ENCODE measurements around the gene ZFAND3.

The ZFAND3 gene

DNA sequence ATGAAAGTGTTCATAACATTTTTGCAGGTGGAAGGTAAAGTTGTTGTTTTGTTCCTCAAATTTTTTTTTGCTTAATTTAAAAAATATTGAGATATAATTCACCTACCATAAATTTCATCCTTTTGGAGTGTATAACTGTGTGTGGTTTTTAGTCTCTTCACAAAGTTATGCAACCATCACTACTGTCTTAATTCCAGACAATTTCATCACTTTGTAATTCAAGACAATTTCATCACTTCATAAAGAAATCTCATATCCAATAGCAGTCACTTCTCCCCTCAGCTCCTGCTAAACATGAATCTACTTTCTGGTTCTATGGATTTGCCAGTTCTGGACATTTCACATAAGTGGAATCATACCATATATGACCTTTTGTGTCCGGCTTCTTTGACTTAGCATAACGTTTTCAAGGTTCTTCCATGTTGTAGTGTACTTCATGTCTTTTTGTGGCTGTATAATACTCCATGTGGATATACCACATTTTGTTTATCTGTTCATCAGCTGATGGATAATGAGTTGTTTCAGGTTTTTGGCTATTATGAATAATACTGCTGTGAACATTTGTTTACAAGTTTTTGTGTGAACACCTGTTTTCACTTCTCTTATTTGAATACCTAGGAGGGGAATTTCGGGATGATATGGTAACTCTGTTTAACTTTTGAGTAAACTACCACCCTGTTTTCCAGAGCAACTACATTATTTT is 18.8 kb downstream of the ZFAND3 start:
- Histone ChIP-seq H3K4me1 (ENCODE audit: insufficient read depth, low read length) (no peaks in the 10 kb centered on the region), H3K4me3 (ENCODE audit: low read depth in 1 of 2, low read length in 2 of 2) (no peak overlapping the region), H3K27me3 (ENCODE audit: control insufficient read depth in 1 of 2, insufficient read depth in 2 of 2, low read length in 2 of 2) (no peaks in the 10 kb centered on the region), H3K36me3 (ENCODE audit: insufficient read depth, low read length) (no peaks in the 10 kb centered on the region), H3K9ac (ENCODE audit: low read length) (no peak overlapping the region), H3K9me3 (ENCODE audit: low read length) (no peaks in the 10 kb centered on the region), H3K27ac (ENCODE audit: low read depth, low read length) (no peak overlapping the region)

DNA sequence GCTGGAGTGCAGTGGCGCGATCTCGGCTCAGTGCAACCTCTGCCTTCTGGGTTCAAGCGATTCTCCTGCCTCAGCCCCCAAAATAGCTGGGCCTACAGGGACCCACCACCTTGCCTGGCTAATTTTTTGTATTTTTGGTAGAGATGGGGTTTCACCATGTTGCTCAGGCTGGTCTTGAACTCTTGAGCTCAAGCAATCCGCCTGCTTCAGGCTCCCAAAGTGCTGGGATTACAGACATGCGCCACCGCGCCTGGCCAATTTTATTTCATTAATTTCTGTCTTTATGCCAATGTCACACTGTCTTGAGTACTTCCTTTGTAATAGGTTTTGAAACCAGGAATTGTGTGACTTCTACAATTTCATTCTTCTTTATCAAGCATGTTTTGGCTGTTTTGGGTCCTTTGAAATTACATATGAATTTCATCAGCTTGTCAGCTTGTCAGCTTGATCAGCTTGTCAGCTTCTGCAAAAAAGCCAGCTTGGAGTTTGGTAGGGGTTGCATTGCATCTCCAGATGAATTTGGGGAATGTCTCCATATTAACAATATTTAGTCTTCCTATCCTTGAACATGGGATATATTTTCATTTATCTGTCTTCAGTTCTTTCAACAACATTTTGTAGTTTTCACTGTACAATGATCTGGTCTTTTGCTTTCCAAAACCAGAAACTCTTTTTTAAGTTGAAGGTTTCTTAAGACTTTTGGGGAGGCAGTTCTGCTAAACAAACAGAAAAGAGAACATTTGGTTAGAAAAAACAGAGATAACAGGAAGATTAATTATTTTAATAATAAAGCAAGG is 20.8 kb downstream of the ZFAND3 start:
- no peaks in the 10 kb centered on the region for H3K4me1 ChIP-seq (ENCODE audit: insufficient read depth, low read length)
- no peak overlapping the region for H3K4me3 ChIP-seq (ENCODE audit: low read depth in 1 of 2, low read length in 2 of 2)
- H3K9me3 ChIP-seq (ENCODE audit: low read length), result no peaks in the 10 kb centered on the region
- no peaks in the 10 kb centered on the region for H3K27me3 ChIP-seq (ENCODE audit: control insufficient read depth in 1 of 2, insufficient read depth in 2 of 2, low read length in 2 of 2)
- H3K9ac ChIP-seq (ENCODE audit: low read length), result no peak overlapping the region
- no peak overlapping the region for H3K27ac ChIP-seq (ENCODE audit: low read depth, low read length)
- no peaks in the 10 kb centered on the region for H3K36me3 ChIP-seq (ENCODE audit: insufficient read depth, low read length)

GRCh38 chr6:37840940-37841300 is 21.4 kb downstream of the ZFAND3 start:
- no peaks in the 10 kb centered on the region for H3K27me3 ChIP-seq (ENCODE audit: control insufficient read depth in 1 of 2, insufficient read depth in 2 of 2, low read length in 2 of 2)
- H3K4me1 ChIP-seq (ENCODE audit: insufficient read depth, low read length), result no peaks in the 10 kb centered on the region
- no peak overlapping the region for H3K4me3 ChIP-seq (ENCODE audit: low read depth in 1 of 2, low read length in 2 of 2)
- H3K27ac ChIP-seq (ENCODE audit: low read depth, low read length), result no peak overlapping the region
- no peaks in the 10 kb centered on the region for H3K36me3 ChIP-seq (ENCODE audit: insufficient read depth, low read length)
- no peak overlapping the region for H3K9ac ChIP-seq (ENCODE audit: low read length)
- no peaks in the 10 kb centered on the region for H3K9me3 ChIP-seq (ENCODE audit: low read length)

GRCh38 chr6:37845026-37845911 is 25.7 kb downstream of the ZFAND3 start:
- Histone ChIP-seq H3K36me3 (ENCODE audit: insufficient read depth, low read length) (no peaks in the 10 kb centered on the region), H3K27me3 (ENCODE audit: control insufficient read depth in 1 of 2, insufficient read depth in 2 of 2, low read length in 2 of 2) (no peaks in the 10 kb centered on the region), H3K27ac (ENCODE audit: low read depth, low read length) (no peak overlapping the region), H3K9ac (ENCODE audit: low read length) (no peak overlapping the region), H3K4me1 (ENCODE audit: insufficient read depth, low read length) (peaks cover 20% of the 10 kb centered on the region), H3K9me3 (ENCODE audit: low read length) (no peaks in the 10 kb centered on the region), H3K4me3 (ENCODE audit: low read depth in 1 of 2, low read length in 2 of 2) (no peak overlapping the region)

DNA sequence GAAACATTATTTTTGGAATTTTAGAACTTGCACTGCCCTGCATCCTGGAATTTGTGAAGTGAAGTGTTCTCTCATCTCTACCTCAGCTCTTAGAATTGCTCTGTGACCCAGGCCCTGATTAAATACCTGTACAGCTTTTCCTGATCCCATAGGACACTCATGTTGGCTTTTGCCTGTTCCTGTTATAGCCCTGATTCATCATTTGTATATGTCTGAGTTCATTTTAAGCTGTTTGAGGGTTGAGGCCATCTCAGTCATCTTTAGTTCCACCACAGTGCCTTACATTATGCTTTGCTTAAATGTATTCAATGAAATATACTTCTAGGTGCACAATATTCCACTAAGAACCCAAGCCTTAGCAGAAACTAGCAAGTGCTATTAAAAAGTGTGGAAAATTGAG is 26.4 kb downstream of the ZFAND3 start:
- no peaks in the 10 kb centered on the region for H3K9me3 ChIP-seq (ENCODE audit: low read length)
- H3K36me3 ChIP-seq (ENCODE audit: insufficient read depth, low read length), result no peaks in the 10 kb centered on the region
- no peaks in the 10 kb centered on the region for H3K27me3 ChIP-seq (ENCODE audit: control insufficient read depth in 1 of 2, insufficient read depth in 2 of 2, low read length in 2 of 2)
- peaks cover 23% of the 10 kb centered on the region for H3K4me1 ChIP-seq (ENCODE audit: insufficient read depth, low read length)
- H3K9ac ChIP-seq (ENCODE audit: low read length), result no peak overlapping the region
- no peak overlapping the region for H3K27ac ChIP-seq (ENCODE audit: low read depth, low read length)
- H3K4me3 ChIP-seq (ENCODE audit: low read depth in 1 of 2, low read length in 2 of 2), result no peak overlapping the region

DNA sequence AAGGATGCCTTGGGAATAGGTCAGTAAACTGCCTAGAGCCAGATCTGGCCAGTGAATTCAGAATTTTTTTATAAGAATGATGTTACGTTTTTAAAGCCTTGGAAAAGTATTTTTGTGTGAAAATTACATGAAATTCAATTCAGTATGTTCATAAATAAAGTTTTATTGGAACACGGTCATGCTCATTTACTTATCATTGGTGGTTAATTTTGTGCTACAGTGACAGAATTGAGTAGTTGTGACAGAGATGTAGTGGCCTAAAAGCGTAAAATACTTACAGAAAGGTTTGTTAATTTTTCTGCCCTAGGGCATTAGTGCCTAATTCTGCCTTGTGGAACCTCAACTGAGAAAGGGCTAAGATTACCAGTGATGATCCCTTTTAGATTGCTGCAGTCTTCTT is 28.2 kb downstream of the ZFAND3 start:
- Histone ChIP-seq H3K27me3 (ENCODE audit: control insufficient read depth in 1 of 2, insufficient read depth in 2 of 2, low read length in 2 of 2) (no peaks in the 10 kb centered on the region), H3K9me3 (ENCODE audit: low read length) (no peaks in the 10 kb centered on the region), H3K4me3 (ENCODE audit: low read depth in 1 of 2, low read length in 2 of 2) (no peak overlapping the region), H3K9ac (ENCODE audit: low read length) (no peak overlapping the region), H3K4me1 (ENCODE audit: insufficient read depth, low read length) (peaks cover 23% of the 10 kb centered on the region), H3K27ac (ENCODE audit: low read depth, low read length) (no peak overlapping the region), H3K36me3 (ENCODE audit: insufficient read depth, low read length) (no peaks in the 10 kb centered on the region)

GRCh38 chr6:37848371-37848770 is 28.8 kb downstream of the ZFAND3 start:
- H3K4me3 ChIP-seq (ENCODE audit: low read depth in 1 of 2, low read length in 2 of 2), result no peak overlapping the region
- no peaks in the 10 kb centered on the region for H3K27me3 ChIP-seq (ENCODE audit: control insufficient read depth in 1 of 2, insufficient read depth in 2 of 2, low read length in 2 of 2)
- H3K9me3 ChIP-seq (ENCODE audit: low read length), result no peaks in the 10 kb centered on the region
- no peaks in the 10 kb centered on the region for H3K36me3 ChIP-seq (ENCODE audit: insufficient read depth, low read length)
- H3K27ac ChIP-seq (ENCODE audit: low read depth, low read length), result no peak overlapping the region
- H3K4me1 ChIP-seq (ENCODE audit: insufficient read depth, low read length), result peaks cover 23% of the 10 kb centered on the region
- H3K9ac ChIP-seq (ENCODE audit: low read length), result no peak overlapping the region

- H3K27me3 ChIP-seq (ENCODE audit: control insufficient read depth in 1 of 2, insufficient read depth in 2 of 2, low read length in 2 of 2), result no peaks in the 10 kb centered on the region
- no peaks in the 10 kb centered on the region for H3K36me3 ChIP-seq (ENCODE audit: insufficient read depth, low read length)
- H3K4me3 ChIP-seq (ENCODE audit: low read depth in 1 of 2, low read length in 2 of 2), result no peak overlapping the region
- no peak overlapping the region for H3K27ac ChIP-seq (ENCODE audit: low read depth, low read length)
- H3K4me1 ChIP-seq (ENCODE audit: insufficient read depth, low read length), result peaks cover 23% of the 10 kb centered on the region
- no peak overlapping the region for H3K9ac ChIP-seq (ENCODE audit: low read length)
- H3K9me3 ChIP-seq (ENCODE audit: low read length), result no peaks in the 10 kb centered on the region
Measured at GRCh38 chr6:37850260-37850659, 30.7 kb downstream of the ZFAND3 start.

GRCh38 chr6:37850728-37851285 is 31.3 kb downstream of the ZFAND3 start:
- H3K4me1 ChIP-seq (ENCODE audit: insufficient read depth, low read length), result peaks cover 23% of the 10 kb centered on the region
- H3K27ac ChIP-seq (ENCODE audit: low read depth, low read length), result no peak overlapping the region
- no peak overlapping the region for H3K4me3 ChIP-seq (ENCODE audit: low read depth in 1 of 2, low read length in 2 of 2)
- no peak overlapping the region for H3K9ac ChIP-seq (ENCODE audit: low read length)
- H3K9me3 ChIP-seq (ENCODE audit: low read length), result no peaks in the 10 kb centered on the region
- H3K27me3 ChIP-seq (ENCODE audit: control insufficient read depth in 1 of 2, insufficient read depth in 2 of 2, low read length in 2 of 2), result no peaks in the 10 kb centered on the region
- H3K36me3 ChIP-seq (ENCODE audit: insufficient read depth, low read length), result no peaks in the 10 kb centered on the region

GRCh38 chr6:37851997-37852524 is 32.5 kb downstream of the ZFAND3 start:
- Histone ChIP-seq H3K9ac (ENCODE audit: low read length) (no peak overlapping the region), H3K4me3 (ENCODE audit: low read depth in 1 of 2, low read length in 2 of 2) (no peak overlapping the region), H3K4me1 (ENCODE audit: insufficient read depth, low read length) (peaks cover 23% of the 10 kb centered on the region), H3K27me3 (ENCODE audit: control insufficient read depth in 1 of 2, insufficient read depth in 2 of 2, low read length in 2 of 2) (no peaks in the 10 kb centered on the region), H3K9me3 (ENCODE audit: low read length) (no peaks in the 10 kb centered on the region), H3K36me3 (ENCODE audit: insufficient read depth, low read length) (no peaks in the 10 kb centered on the region), H3K27ac (ENCODE audit: low read depth, low read length) (no peak overlapping the region)

DNA sequence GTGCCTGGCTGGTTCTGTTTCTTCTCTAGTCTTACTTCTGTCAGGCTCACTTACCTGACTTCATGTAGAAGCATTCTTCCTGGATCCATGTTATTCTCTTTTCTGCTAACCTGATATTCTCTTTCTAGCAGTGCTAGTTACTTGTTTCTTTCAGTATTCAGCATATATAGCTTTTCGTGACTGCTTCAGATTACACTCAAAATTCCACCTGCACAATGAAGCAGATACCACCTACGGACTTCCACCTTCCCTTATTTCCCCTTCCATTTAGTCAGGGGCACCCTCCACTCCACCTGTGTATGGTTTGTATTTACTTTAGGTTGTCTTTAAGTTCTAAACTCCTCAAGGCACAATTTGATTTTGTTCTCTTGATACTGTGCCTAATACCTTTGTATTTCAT is 36.8 kb downstream of the ZFAND3 start:
- H3K4me1 ChIP-seq (ENCODE audit: insufficient read depth, low read length), result peaks cover 16% of the 10 kb centered on the region
- H3K9ac ChIP-seq (ENCODE audit: low read length), result no peak overlapping the region
- no peaks in the 10 kb centered on the region for H3K27me3 ChIP-seq (ENCODE audit: control insufficient read depth in 1 of 2, insufficient read depth in 2 of 2, low read length in 2 of 2)
- H3K27ac ChIP-seq (ENCODE audit: low read depth, low read length), result no peak overlapping the region
- no peak overlapping the region for H3K4me3 ChIP-seq (ENCODE audit: low read depth in 1 of 2, low read length in 2 of 2)
- no peaks in the 10 kb centered on the region for H3K9me3 ChIP-seq (ENCODE audit: low read length)
- no peaks in the 10 kb centered on the region for H3K36me3 ChIP-seq (ENCODE audit: insufficient read depth, low read length)

Data from muscle layer of colon (tissue), 2 donors.